IMR-90 (cell line): ENCODE measurements around the gene GPRC5D.

Experiments
- BHLHE40 ChIP-seq: fragments of 150-350 bp; IDR thresholded peaks from 2 replicates; pipeline ENCODE4 v1.6.1; 2016; ENCODE audit warnings: mild to moderate bottlenecking, low read depth, low read length
- CEBPB ChIP-seq: IDR thresholded peaks from 2 replicates; pipeline ENCODE4 v1.6.1; 2012; ENCODE audit warnings: low read depth, low read length, improper control_type of control experiment
- CTCF ChIP-seq: conservative IDR thresholded peaks from 2 replicates; pipeline ENCODE4 v1.5.1; 2012; ENCODE audit warnings: mild to moderate bottlenecking, low read depth, low read length, improper control_type of control experiment
- ELK1 ChIP-seq: fragments of 150-350 bp; IDR thresholded peaks from 2 replicates; pipeline ENCODE4 v1.6.1; 2016; ENCODE audit warnings: low read depth, mild to moderate bottlenecking, low read length, moderate library complexity, borderline replicate concordance
- MAFK ChIP-seq: IDR thresholded peaks from 2 replicates; pipeline ENCODE4 v1.6.1; 2012; ENCODE audit warnings: low read depth, low read length, improper control_type of control experiment
- MAZ ChIP-seq: IDR thresholded peaks from 2 replicates; pipeline ENCODE4 v1.6.1; 2012; ENCODE audit warnings: low read depth, mild to moderate bottlenecking, low read length, improper control_type of control experiment, moderate library complexity, borderline replicate concordance
- MXI1 ChIP-seq: IDR thresholded peaks from 2 replicates; pipeline ENCODE4 v1.6.1; 2012; ENCODE audit warnings: low read depth, mild to moderate bottlenecking, low read length, moderate library complexity, borderline replicate concordance
- NFE2L2 ChIP-seq: fragments of 150-350 bp; IDR thresholded peaks from 2 replicates; pipeline ENCODE4 v1.6.1; 2016; ENCODE audit warnings: low read depth, mild to moderate bottlenecking, low read length
- POLR2A ChIP-seq: IDR thresholded peaks from 2 replicates; pipeline ENCODE4 v1.6.1; 2012; ENCODE audit warnings: mild to moderate bottlenecking, low read depth, low read length
- RAD21 ChIP-seq: IDR thresholded peaks from 2 replicates; pipeline ENCODE4 v1.6.1; 2012; ENCODE audit warnings: low read length, improper control_type of control experiment
- RCOR1 ChIP-seq: IDR thresholded peaks from 2 replicates; pipeline ENCODE4 v1.6.1; 2012; ENCODE audit warnings: mild to moderate bottlenecking, low read length, improper control_type of control experiment; ENCODE audit not compliant: insufficient replicate concordance
- RFX5 ChIP-seq: IDR thresholded peaks from 2 replicates; pipeline ENCODE4 v1.8.0; 2012; ENCODE audit warnings: low read depth, mild to moderate bottlenecking, low read length, moderate library complexity
- SMC3 ChIP-seq: fragments of 150-350 bp; IDR thresholded peaks from 2 replicates; pipeline ENCODE4 v1.6.1; 2016; ENCODE audit warnings: low read depth, mild to moderate bottlenecking, antibody characterized with exemption, low read length, moderate library complexity
- USF2 ChIP-seq: fragments of 150-350 bp; IDR thresholded peaks from 2 replicates; pipeline ENCODE4 v1.6.1; 2017; ENCODE audit warnings: mild to moderate bottlenecking, antibody characterized with exemption, low read length, low read depth

DNA sequence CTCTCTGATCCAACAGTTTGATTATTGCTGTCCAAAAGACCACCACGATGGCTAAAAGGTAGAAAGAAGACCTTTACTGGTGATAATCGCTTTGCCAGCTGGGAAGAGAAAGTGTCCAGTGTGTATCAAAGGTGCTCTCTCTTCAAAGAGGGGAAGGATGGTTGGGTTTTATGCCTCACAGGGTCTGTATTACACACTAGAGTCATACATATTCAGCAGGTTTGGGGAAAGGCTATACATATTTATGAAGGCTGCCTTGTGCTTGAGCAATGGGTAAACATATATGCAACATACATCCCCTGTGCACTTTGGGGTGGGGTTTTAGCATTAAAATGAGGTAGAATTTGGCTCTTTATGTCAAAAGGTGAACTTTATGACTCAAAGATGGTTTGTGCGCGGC is 18.2 kb downstream of the GPRC5D start:
- TF ChIP-seq CTCF (no peak), CEBPB (no peak), POLR2A (no peak), USF2 (no peak), MAFK (no peak), BHLHE40 (no peak), RAD21 (no peak), RFX5 (no peak), MXI1 (no peak), MAZ (no peak), RCOR1 (no peak), NFE2L2 (no peak), SMC3 (no peak), ELK1 (no peak)
